Heart left ventricle (tissue), 13 donors: ENCODE data around the gene ABTB2.

Source experiments
- POLR2A ChIP-seq, 2 donors: fragments of 450-650 bp; IDR thresholded peaks; one replicate each; pipeline ENCODE4 v1.6.1; 2017; ENCODE audit warnings: antibody characterized with exemption in 2 of 2, mild to moderate bottlenecking in 2 of 2, moderate library complexity in 2 of 2
- TF ChIP-seq, protein P1 (sequence below), 12 donors: fragments of 200-600 bp; sonication (generic) in 4 of 12; IDR thresholded peaks; one replicate each; pipeline versions ENCODE4 v1.5.0 to v1.8.0; 2018 to 2022; ENCODE audit warnings: antibody characterized with exemption in 12 of 12, mild to moderate bottlenecking in 5 of 12
- donor health status: ischemic (EF 13 %, LVEDD 7.1; RV severe dilation, severe dysfunction).
- donor health status: DM: no; HTN: yes; CAD: no.
- donor health status: DM: no; HTN: no; CAD: no.
- donor health status: ischemic (EF 25% LVEDD 6.9; RV normal size, moderate dysfunction).
- donor health status: ischemic (EF 25% LVEDD 5.7; RV mildly dilated, moderate dysfunction).
- donor health status: ischemic (EF 35%, LVEDD 5.7; RV mildly dilated, moderate dysfunction).
- donor health status: nonischemic (EF 11% LVEDD 7.7; RV severe dilation, severe dysfunction).
- donor health status: DM: yes; HTN: yes; CAD: no.
- donor health status: PGD.
- donor health status: ischemic (EF 29% LVEDD 5.4; RV normal size, mild dysfunction).
- donor health status: nonischemic (EF 23%, LVEDD 6.1; RV moderate dilation, normal function).

DNA sequence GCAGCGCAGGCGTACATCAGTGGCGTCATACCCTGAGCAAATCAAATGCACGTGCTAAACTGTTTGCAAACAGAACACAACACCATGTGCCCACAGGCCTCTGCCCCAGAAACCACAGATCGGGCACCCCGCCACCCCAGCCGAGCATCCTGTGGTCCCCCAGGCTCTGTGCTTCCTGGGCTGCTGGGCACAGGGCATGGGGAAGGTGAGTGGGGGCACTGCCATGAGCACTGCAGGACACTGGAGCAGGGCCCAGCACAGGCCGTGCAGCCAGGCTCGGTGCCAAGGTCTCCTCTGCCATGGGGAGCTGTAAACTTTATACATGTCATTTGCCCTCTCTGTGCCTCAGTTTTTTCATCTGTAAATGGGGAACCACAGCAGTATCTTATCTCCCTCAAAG is 189.8 kb downstream of the ABTB2 start:
- TF ChIP-seq, protein P1, sequence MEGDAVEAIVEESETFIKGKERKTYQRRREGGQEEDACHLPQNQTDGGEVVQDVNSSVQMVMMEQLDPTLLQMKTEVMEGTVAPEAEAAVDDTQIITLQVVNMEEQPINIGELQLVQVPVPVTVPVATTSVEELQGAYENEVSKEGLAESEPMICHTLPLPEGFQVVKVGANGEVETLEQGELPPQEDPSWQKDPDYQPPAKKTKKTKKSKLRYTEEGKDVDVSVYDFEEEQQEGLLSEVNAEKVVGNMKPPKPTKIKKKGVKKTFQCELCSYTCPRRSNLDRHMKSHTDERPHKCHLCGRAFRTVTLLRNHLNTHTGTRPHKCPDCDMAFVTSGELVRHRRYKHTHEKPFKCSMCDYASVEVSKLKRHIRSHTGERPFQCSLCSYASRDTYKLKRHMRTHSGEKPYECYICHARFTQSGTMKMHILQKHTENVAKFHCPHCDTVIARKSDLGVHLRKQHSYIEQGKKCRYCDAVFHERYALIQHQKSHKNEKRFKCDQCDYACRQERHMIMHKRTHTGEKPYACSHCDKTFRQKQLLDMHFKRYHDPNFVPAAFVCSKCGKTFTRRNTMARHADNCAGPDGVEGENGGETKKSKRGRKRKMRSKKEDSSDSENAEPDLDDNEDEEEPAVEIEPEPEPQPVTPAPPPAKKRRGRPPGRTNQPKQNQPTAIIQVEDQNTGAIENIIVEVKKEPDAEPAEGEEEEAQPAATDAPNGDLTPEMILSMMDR (IDR thresholded peaks at IDR 0.05): no peak
- TF ChIP-seq POLR2A (IDR thresholded peaks at IDR 0.05): no peak
